HCT116 (cell line): ENCODE results near the gene SLCO2B1. TPM values are rescaled to one million over a fixed set of nuclear protein-coding genes. Genes with fewer than 3 reads are reported as not detected.

ENCODE experiments used
- ATAC-seq: fragments of 200-7000 bp; cut with Tn5 transposase; 2 replicates; pipeline ENCODE4 v1.9.1; 2020; ENCODE audit warnings: mild to moderate bottlenecking, moderate library complexity
- BruUV-seq: library from RNA; stranded (reverse); fragments of 400-500 nt; replicated peaks from 2 replicates; lab custom pipeline; 2021; lab: Mats Ljungman, UMichigan
- CTCF ChIA-PET: fragments of 300-600 bp; sonication (Branson Sonifier 250); formaldehyde crosslinking; loops from one replicate; lab custom pipeline; 2021; ENCODE audit warnings: antibody characterized with exemption; lab: Charles Lee
- POLR2A ChIA-PET: fragments of 300-600, 350-600 bp; sonication (Branson Sonifier 250); formaldehyde crosslinking; loops from one replicate; lab custom pipeline; 2021; ENCODE audit warnings: antibody characterized with exemption; lab: Charles Lee
- RAD21 ChIA-PET, 2 experiments: fragments of 300-600 bp; sonication (Branson Sonifier 250); formaldehyde crosslinking; loops; one replicate each; lab custom pipeline; 2023; ENCODE audit warnings: low total read pairs in 2 of 2; ENCODE audit not compliant: uncharacterized antibody in 2 of 2, unreplicated experiment in 2 of 2, low non-redundant PET in 1 of 2; lab: Charles Lee
- DNase-seq: peaks from one replicate; pipeline ENCODE4 v3.0.0-alpha.2; 2010; ENCODE audit warnings: low read depth, low spot score
- H2AFZ ChIP-seq: fragments of 200-600 bp; shearing (Covaris generic), sonication (generic); 2 replicates; pipeline ENCODE4 v1.6.1; 2017; ENCODE audit warnings: low read depth, mixed run types, mixed read lengths, antibody characterized with exemption, low read length; ENCODE audit not compliant: poor library complexity, severe bottlenecking
- H3K27ac ChIP-seq: 2 replicates; pipeline ENCODE4 v1.5.1; 2012; ENCODE audit warnings: low read depth, low read length
- H3K27me3 ChIP-seq: fragments of 200-600 bp; sonication (generic); 2 replicates; pipeline ENCODE4 v1.6.1; 2016; ENCODE audit warnings: mixed run types, low read length, mixed read lengths; ENCODE audit not compliant: insufficient read depth
- H3K36me3 ChIP-seq, 2 experiments: fragments of 200-500 bp in 1 of 2; fragments of 200-600 bp in 1 of 2; sonication (Bioruptor generic) in 1 of 2; sonication (generic) in 1 of 2; 2 replicates each; pipeline versions ENCODE4 v1.5.1 to v1.6.1; 2014 to 2016; ENCODE audit warnings: low read length in 2 of 2, inconsistent platforms in 1 of 2, mixed read lengths in 1 of 2, mixed run types in 1 of 2; ENCODE audit not compliant: insufficient read depth in 2 of 2, control insufficient read depth in 1 of 2
- H3K4me1 ChIP-seq, 2 experiments: fragments of 200-600 bp in 1 of 2; sonication (generic) in 1 of 2; 2 replicates each; pipeline versions ENCODE4 v1.5.1 to v1.6.1; 2012 to 2017; ENCODE audit warnings: low read length in 2 of 2, inconsistent platforms in 1 of 2, mild to moderate bottlenecking in 1 of 2, mixed read lengths in 1 of 2, mixed run types in 1 of 2, moderate library complexity in 1 of 2; ENCODE audit not compliant: insufficient read depth in 2 of 2, control insufficient read depth in 1 of 2
- H3K4me2 ChIP-seq: fragments of 200-600 bp; sonication (generic); 2 replicates; pipeline ENCODE4 v1.6.1; 2017; ENCODE audit warnings: mixed run types, low read length, mixed read lengths
- H3K4me3 ChIP-seq, 2 experiments: fragments of 200-600 bp in 1 of 2; sonication (generic) in 1 of 2; replicated peaks in 1 of 2; 2 replicates each; pipeline ENCODE4 v1.5.1; 2011 to 2016; ENCODE audit warnings: low read length in 2 of 2, control low read depth in 1 of 2, low read depth in 1 of 2, mild to moderate bottlenecking in 1 of 2, mixed read lengths in 1 of 2, mixed run types in 1 of 2
- H3K79me2 ChIP-seq: fragments of 200-600 bp; sonication (generic); 2 replicates; pipeline ENCODE4 v1.6.1; 2017; ENCODE audit warnings: mild to moderate bottlenecking, mixed run types, low read length, moderate library complexity, mixed read lengths; ENCODE audit not compliant: insufficient read depth
- H3K9ac ChIP-seq: fragments of 200-600 bp; sonication (generic); 2 replicates; pipeline ENCODE4 v1.6.1; 2016; ENCODE audit warnings: low read length, mixed read lengths
- H3K9me2 ChIP-seq: fragments of 200-600 bp; sonication (generic), shearing (Covaris generic); 2 replicates; pipeline ENCODE4 v1.6.1; 2017; ENCODE audit warnings: mixed run types, mild to moderate bottlenecking, moderate library complexity; ENCODE audit not compliant: insufficient read depth
- H3K9me3 ChIP-seq, 2 experiments: fragments of 200-500 bp in 1 of 2; fragments of 200-600 bp in 1 of 2; sonication (Bioruptor generic) in 1 of 2; sonication (generic) in 1 of 2; 2 replicates each; pipeline ENCODE4 v1.6.1; 2014 to 2017; ENCODE audit warnings: low read length in 2 of 2, mixed read lengths in 2 of 2, inconsistent platforms in 1 of 2, low read depth in 1 of 2, mild to moderate bottlenecking in 1 of 2, mixed run types in 1 of 2, moderate library complexity in 1 of 2; ENCODE audit not compliant: control insufficient read depth in 1 of 2, insufficient read depth in 1 of 2
- H4K20me1 ChIP-seq: fragments of 200-600 bp; sonication (generic), shearing (Covaris generic); 2 replicates; pipeline ENCODE4 v1.6.1; 2017; ENCODE audit warnings: mixed run types, mild to moderate bottlenecking, moderate library complexity; ENCODE audit not compliant: insufficient read depth
- CBX3 ChIP-seq: IDR thresholded peaks from 2 replicates; pipeline ENCODE4 v1.6.1; 2012; ENCODE audit warnings: low read depth
- CEBPB ChIP-seq: IDR thresholded peaks from 2 replicates; pipeline ENCODE4 v1.6.1; 2012; ENCODE audit warnings: low read depth
- EGR1 ChIP-seq: IDR thresholded peaks from 2 replicates; pipeline ENCODE4 v1.6.1; 2012; ENCODE audit warnings: low read depth
- ELF1 ChIP-seq: IDR thresholded peaks from 2 replicates; pipeline ENCODE4 v1.6.1; 2012; ENCODE audit warnings: low read depth, borderline replicate concordance
- EZH2 ChIP-seq: fragments of 200-600 bp; sonication (generic); IDR thresholded peaks from 2 replicates; pipeline ENCODE4 v1.6.1; 2017; ENCODE audit warnings: antibody characterized with exemption, mixed run types
- JUND ChIP-seq: IDR thresholded peaks from 2 replicates; pipeline ENCODE4 v1.6.1; 2012
- POLR2AphosphoS5 ChIP-seq: IDR thresholded peaks from 2 replicates; pipeline ENCODE4 v1.6.1; 2011; ENCODE audit warnings: mild to moderate bottlenecking, low read depth, low read length, moderate library complexity
- RAD21 ChIP-seq: IDR thresholded peaks from 2 replicates; pipeline ENCODE4 v1.6.1; 2012; ENCODE audit warnings: low read depth, mild to moderate bottlenecking
- TCF7L2 ChIP-seq: IDR thresholded peaks from 2 replicates; pipeline ENCODE4 v1.7.0; 2011; ENCODE audit warnings: borderline replicate concordance, inconsistent platforms; ENCODE audit not compliant: insufficient read depth, insufficient read length; ENCODE audit errors: extremely low read depth
- YY1 ChIP-seq: IDR thresholded peaks from 2 replicates; pipeline ENCODE4 v1.6.1; 2011; ENCODE audit warnings: low read length, low read depth, moderate library complexity, mild to moderate bottlenecking; ENCODE audit not compliant: insufficient replicate concordance; ENCODE audit errors: extremely low read depth
- ZNF274 ChIP-seq: fragments of 200-500 bp; sonication (Bioruptor generic); IDR thresholded peaks from 2 replicates; pipeline ENCODE4 v1.6.1; 2014; ENCODE audit warnings: mild to moderate bottlenecking, low read depth, low read length, inconsistent platforms
- intact Hi-C: fragments of 100-400 bp; cut with micrococcal nuclease; formaldehyde crosslinking; loops from 2 replicates; pipeline ENCODE4 v1.10.0; 2022
- total RNA-seq: library from RNA; stranded (reverse); gene quantifications from one replicate; pipeline ENCODE4 v1.2.1, GENCODE V29; 2021; ENCODE audit not compliant: unreplicated experiment
- TF ChIP-seq, protein P1 (sequence below): IDR thresholded peaks from 2 replicates; pipeline ENCODE4 v1.6.1; 2012
- TF ChIP-seq, protein P2 (sequence below), 3 experiments: fragments of 200-600 bp in 1 of 3; sonication (generic) in 1 of 3; IDR thresholded peaks in 2 of 3; conservative IDR thresholded peaks in 1 of 3; 2 replicates each; pipeline ENCODE4 v1.5.1; 2012 to 2017; ENCODE audit warnings: low read depth in 2 of 3, low read length in 2 of 3, antibody characterized with exemption in 1 of 3, borderline replicate concordance in 1 of 3, control low read depth in 1 of 3, mild to moderate bottlenecking in 1 of 3, mixed read lengths in 1 of 3, mixed run types in 1 of 3, moderate library complexity in 1 of 3; ENCODE audit not compliant: insufficient read depth in 1 of 3
- TF ChIP-seq, protein P3 (sequence below): IDR thresholded peaks from 2 replicates; pipeline ENCODE4 v1.6.1; 2012

SLCO2B1 gene
- total RNA-seq, 1 experiment from 2014 or later, result 0.81 TPM

- Histone ChIP-seq H3K36me3 (no peaks in the 10 kb centered on the region), H2AFZ (no peak overlapping the region), H3K9me2 (no peaks in the 10 kb centered on the region), H3K4me2 (no peak overlapping the region), H3K27me3 (0 out of 2 replicates have a peak, but pooled peaks cover 4% of the 10 kb centered on the region), H3K9me3 (no peaks in the 10 kb centered on the region), H4K20me1 (no peaks in the 10 kb centered on the region), H3K9ac (no peak overlapping the region), H3K4me1 (peaks cover 0 to 10% of the 10 kb centered on the region in 2 experiments; a peak in 2 of 4 replicates), H3K79me2 (no peaks in the 10 kb centered on the region), H3K4me3 (no peak overlapping the region), H3K27ac (no peak overlapping the region)
- intact Hi-C loops, result no loop called here
- DNase-seq, result no peak
- ChIA-PET RAD21 (no interaction called here), CTCF (no interaction called here), POLR2A (no interaction called here)
- no TSS peak for BruUV-seq
- TF ChIP-seq, protein P1, sequence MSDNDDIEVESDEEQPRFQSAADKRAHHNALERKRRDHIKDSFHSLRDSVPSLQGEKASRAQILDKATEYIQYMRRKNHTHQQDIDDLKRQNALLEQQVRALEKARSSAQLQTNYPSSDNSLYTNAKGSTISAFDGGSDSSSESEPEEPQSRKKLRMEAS, result no peak
- TF ChIP-seq JUND (no peak), CBX3 (no peak), RAD21 (no peak), ELF1 (no peak), EGR1 (no peak)
- TF ChIP-seq, protein P2, sequence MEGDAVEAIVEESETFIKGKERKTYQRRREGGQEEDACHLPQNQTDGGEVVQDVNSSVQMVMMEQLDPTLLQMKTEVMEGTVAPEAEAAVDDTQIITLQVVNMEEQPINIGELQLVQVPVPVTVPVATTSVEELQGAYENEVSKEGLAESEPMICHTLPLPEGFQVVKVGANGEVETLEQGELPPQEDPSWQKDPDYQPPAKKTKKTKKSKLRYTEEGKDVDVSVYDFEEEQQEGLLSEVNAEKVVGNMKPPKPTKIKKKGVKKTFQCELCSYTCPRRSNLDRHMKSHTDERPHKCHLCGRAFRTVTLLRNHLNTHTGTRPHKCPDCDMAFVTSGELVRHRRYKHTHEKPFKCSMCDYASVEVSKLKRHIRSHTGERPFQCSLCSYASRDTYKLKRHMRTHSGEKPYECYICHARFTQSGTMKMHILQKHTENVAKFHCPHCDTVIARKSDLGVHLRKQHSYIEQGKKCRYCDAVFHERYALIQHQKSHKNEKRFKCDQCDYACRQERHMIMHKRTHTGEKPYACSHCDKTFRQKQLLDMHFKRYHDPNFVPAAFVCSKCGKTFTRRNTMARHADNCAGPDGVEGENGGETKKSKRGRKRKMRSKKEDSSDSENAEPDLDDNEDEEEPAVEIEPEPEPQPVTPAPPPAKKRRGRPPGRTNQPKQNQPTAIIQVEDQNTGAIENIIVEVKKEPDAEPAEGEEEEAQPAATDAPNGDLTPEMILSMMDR (IDR thresholded peaks at IDR 0.05 in 2 of 3, conservative IDR thresholded peaks at IDR 0.05 in 1 of 3; ENCODE audit: borderline replicate concordance in 1 of 3, insufficient read depth in 1 of 3, low read depth in 2 of 3, low read length in 2 of 3), result no peak
- no peak for ATAC-seq
Observed at GRCh38 chr11:75161506-75162095, 10.7 kb downstream of the SLCO2B1 start.

GRCh38 chr11:75162954-75163353 is 12.0 kb downstream of the SLCO2B1 start:
- BruUV-seq, result no TSS peak
- Histone ChIP-seq H3K4me1 (peaks cover 0 to 10% of the 10 kb centered on the region in 2 experiments; a peak in 2 of 4 replicates), H3K9me2 (no peaks in the 10 kb centered on the region), H3K9ac (no peak overlapping the region), H3K27ac (no peak overlapping the region), H3K9me3 (no peaks in the 10 kb centered on the region), H4K20me1 (no peaks in the 10 kb centered on the region), H3K4me2 (no peak overlapping the region), H2AFZ (no peak overlapping the region), H3K27me3 (0 out of 2 replicates have a peak, but pooled peaks cover 4% of the 10 kb centered on the region), H3K4me3 (no peak overlapping the region), H3K79me2 (no peaks in the 10 kb centered on the region), H3K36me3 (no peaks in the 10 kb centered on the region)
- TF ChIP-seq ZNF274 (no peak), JUND (no peak), POLR2AphosphoS5 (no peak), CEBPB (no peak), TCF7L2 (no peak), EZH2 (no peak), RAD21 (no peak), ELF1 (no peak), YY1 (no peak)
- TF ChIP-seq, protein P3, sequence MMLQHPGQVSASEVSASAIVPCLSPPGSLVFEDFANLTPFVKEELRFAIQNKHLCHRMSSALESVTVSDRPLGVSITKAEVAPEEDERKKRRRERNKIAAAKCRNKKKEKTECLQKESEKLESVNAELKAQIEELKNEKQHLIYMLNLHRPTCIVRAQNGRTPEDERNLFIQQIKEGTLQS, result no peak
- TF ChIP-seq, protein P2 (IDR thresholded peaks at IDR 0.05 in 2 of 3, conservative IDR thresholded peaks at IDR 0.05 in 1 of 3; ENCODE audit: borderline replicate concordance in 1 of 3, insufficient read depth in 1 of 3, low read depth in 2 of 3, low read length in 2 of 3), result no peak
- POLR2A ChIA-PET, result no interaction called here
- CTCF ChIA-PET, result no interaction called here
- DNase-seq, result no peak
- RAD21 ChIA-PET, result no interaction called here
- intact Hi-C loops, result no loop called here
- ATAC-seq, result no peak
